HEK293 (cell line): Measurements from ENCODE around the gene SKAP1.

Source experiments
- GLIS1 ChIP-seq: fragments of 450-650 bp; formaldehyde crosslinking; IDR thresholded peaks from 2 replicates; pipeline ENCODE4 v1.5.1; 2016; ENCODE audit warnings: missing biosample characterization, missing genetic modification characterization
- KLF1 ChIP-seq: fragments of 450-650 bp; formaldehyde crosslinking; IDR thresholded peaks from 2 replicates; pipeline ENCODE4 v1.5.1; 2016; ENCODE audit warnings: missing biosample characterization, missing genetic modification characterization
- KLF9 ChIP-seq: fragments of 450-650 bp; formaldehyde crosslinking; IDR thresholded peaks from 2 replicates; pipeline ENCODE4 v1.5.1; 2016; ENCODE audit warnings: missing biosample characterization, missing genetic modification characterization, low read depth
- PRDM2 ChIP-seq: fragments of 450-650 bp; formaldehyde crosslinking; IDR thresholded peaks from 2 replicates; pipeline ENCODE4 v1.5.1; 2016; ENCODE audit warnings: missing biosample characterization, missing genetic modification characterization, borderline replicate concordance
- SCRT1 ChIP-seq: fragments of 450-650 bp; formaldehyde crosslinking; IDR thresholded peaks from 2 replicates; pipeline ENCODE4 v1.5.1; 2016; ENCODE audit warnings: missing biosample characterization, missing genetic modification characterization, borderline replicate concordance
- SP3 ChIP-seq: fragments of 450-650 bp; formaldehyde crosslinking; IDR thresholded peaks from 2 replicates; pipeline ENCODE4 v1.5.1; 2016; ENCODE audit warnings: missing biosample characterization, missing genetic modification characterization
- ZBTB26 ChIP-seq: fragments of 450-650 bp; formaldehyde crosslinking; optimal IDR thresholded peaks from 2 replicates; pipeline ENCODE3; 2016; ENCODE audit warnings: missing biosample characterization, mild to moderate bottlenecking, missing genetic modification characterization
- ZFHX2 ChIP-seq: fragments of 450-650 bp; formaldehyde crosslinking; conservative IDR thresholded peaks from 2 replicates; pipeline ENCODE4 v1.5.1; 2016; ENCODE audit warnings: missing biosample characterization, missing genetic modification characterization
- ZNF140 ChIP-seq: fragments of 450-650 bp; formaldehyde crosslinking; IDR thresholded peaks from 2 replicates; pipeline ENCODE4 v1.5.1; 2016; ENCODE audit warnings: missing biosample characterization, missing genetic modification characterization
- ZNF404 ChIP-seq: fragments of 450-650 bp; formaldehyde crosslinking; IDR thresholded peaks from 2 replicates; pipeline ENCODE4 v1.5.1; 2017; ENCODE audit warnings: missing biosample characterization, missing genetic modification characterization
- ZNF623 ChIP-seq: fragments of 450-650 bp; formaldehyde crosslinking; IDR thresholded peaks from 2 replicates; pipeline ENCODE4 v1.5.1; 2016; ENCODE audit warnings: missing biosample characterization, missing genetic modification characterization
- ZNF670 ChIP-seq: fragments of 450-650 bp; formaldehyde crosslinking; IDR thresholded peaks from 2 replicates; pipeline ENCODE4 v1.5.1; 2016; ENCODE audit warnings: missing biosample characterization, missing genetic modification characterization, low read depth
- ZNF76 ChIP-seq: fragments of 450-650 bp; formaldehyde crosslinking; IDR thresholded peaks from 2 replicates; pipeline ENCODE4; 2016; ENCODE audit warnings: low read depth, missing biosample characterization, missing genetic modification characterization, borderline replicate concordance
- ZSCAN5A ChIP-seq: fragments of 450-650 bp; formaldehyde crosslinking; IDR thresholded peaks from 2 replicates; pipeline ENCODE4 v1.5.1; 2016; ENCODE audit warnings: missing biosample characterization, missing genetic modification characterization
- TF ChIP-seq, protein P1 (sequence below): fragments of 450-650 bp; IDR thresholded peaks from 2 replicates; pipeline ENCODE4 v1.5.1; 2018; ENCODE audit warnings: missing biosample characterization, mild to moderate bottlenecking, missing genetic modification characterization
- TF ChIP-seq, protein P2 (sequence below): fragments of 450-650 bp; formaldehyde crosslinking; IDR thresholded peaks from 2 replicates; pipeline ENCODE4 v1.5.0; 2017; ENCODE audit warnings: missing biosample characterization, missing genetic modification characterization, borderline replicate concordance
- TF ChIP-seq, protein P3 (sequence below): fragments of 450-650 bp; formaldehyde crosslinking; conservative IDR thresholded peaks from 2 replicates; pipeline ENCODE4 v1.5.1; 2016; ENCODE audit warnings: low read depth, missing biosample characterization, missing genetic modification characterization
- TF ChIP-seq, protein P4 (sequence below): fragments of 450-650 bp; formaldehyde crosslinking; IDR thresholded peaks from 2 replicates; pipeline ENCODE4 v1.5.1; 2016; ENCODE audit warnings: missing biosample characterization, missing genetic modification characterization

SKAP1 gene

DNA sequence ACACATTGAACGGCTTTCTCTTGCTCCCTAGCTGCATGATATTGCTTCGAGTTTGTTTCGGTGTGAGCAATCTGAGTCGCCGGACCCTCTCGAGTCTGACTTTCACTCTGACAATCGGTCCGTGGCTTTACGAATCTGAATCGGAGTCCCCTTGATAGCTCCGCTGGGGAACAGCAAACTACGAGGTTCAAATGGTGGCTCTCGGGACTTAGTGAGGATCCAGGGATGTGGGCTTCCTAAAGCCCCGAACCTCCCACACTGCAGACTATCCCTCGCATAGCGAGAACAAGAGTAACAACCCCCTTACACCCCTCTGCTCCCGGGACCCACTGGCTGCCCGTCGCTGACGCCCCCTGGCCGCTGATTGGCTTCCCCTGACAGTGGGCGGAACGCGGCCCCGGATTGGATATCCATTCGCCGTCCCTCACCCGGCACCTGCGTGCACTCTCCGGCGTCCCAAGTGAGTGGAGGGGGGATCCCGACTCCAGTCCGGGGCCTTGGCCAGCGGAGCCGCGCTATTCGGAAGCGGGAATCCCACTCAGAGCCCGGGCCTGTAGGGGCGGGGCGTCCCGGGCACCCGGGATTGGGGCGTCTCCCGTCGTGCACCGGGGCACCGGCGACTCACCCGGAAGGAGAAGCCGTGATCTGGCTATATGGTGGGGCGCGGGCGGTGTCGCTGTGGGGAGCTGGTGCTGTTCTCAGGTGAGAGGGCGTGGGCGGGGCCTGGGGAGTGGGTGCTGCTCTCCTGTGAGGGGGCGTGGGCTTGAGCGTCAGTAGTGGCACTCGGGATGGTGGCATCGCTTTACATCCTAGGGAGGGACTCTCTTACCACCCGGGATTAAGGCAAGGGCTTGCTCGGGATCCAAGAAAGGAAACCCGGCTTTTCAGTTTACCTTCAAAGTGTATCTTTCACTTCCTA is 322.6 kb downstream of the SKAP1 start, which contains the start of gene SNX11 (continued):
- TF ChIP-seq, protein P1, sequence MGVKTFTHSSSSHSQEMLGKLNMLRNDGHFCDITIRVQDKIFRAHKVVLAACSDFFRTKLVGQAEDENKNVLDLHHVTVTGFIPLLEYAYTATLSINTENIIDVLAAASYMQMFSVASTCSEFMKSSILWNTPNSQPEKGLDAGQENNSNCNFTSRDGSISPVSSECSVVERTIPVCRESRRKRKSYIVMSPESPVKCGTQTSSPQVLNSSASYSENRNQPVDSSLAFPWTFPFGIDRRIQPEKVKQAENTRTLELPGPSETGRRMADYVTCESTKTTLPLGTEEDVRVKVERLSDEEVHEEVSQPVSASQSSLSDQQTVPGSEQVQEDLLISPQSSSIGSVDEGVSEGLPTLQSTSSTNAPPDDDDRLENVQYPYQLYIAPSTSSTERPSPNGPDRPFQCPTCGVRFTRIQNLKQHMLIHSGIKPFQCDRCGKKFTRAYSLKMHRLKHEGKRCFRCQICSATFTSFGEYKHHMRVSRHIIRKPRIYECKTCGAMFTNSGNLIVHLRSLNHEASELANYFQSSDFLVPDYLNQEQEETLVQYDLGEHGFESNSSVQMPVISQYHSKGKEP (tag by site-specific recombination) = no peak
- TF ChIP-seq, protein P2, sequence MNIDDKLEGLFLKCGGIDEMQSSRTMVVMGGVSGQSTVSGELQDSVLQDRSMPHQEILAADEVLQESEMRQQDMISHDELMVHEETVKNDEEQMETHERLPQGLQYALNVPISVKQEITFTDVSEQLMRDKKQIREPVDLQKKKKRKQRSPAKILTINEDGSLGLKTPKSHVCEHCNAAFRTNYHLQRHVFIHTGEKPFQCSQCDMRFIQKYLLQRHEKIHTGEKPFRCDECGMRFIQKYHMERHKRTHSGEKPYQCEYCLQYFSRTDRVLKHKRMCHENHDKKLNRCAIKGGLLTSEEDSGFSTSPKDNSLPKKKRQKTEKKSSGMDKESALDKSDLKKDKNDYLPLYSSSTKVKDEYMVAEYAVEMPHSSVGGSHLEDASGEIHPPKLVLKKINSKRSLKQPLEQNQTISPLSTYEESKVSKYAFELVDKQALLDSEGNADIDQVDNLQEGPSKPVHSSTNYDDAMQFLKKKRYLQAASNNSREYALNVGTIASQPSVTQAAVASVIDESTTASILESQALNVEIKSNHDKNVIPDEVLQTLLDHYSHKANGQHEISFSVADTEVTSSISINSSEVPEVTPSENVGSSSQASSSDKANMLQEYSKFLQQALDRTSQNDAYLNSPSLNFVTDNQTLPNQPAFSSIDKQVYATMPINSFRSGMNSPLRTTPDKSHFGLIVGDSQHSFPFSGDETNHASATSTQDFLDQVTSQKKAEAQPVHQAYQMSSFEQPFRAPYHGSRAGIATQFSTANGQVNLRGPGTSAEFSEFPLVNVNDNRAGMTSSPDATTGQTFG (tag by site-specific recombination) = no peak
- TF ChIP-seq ZNF623 (tag by site-specific recombination) = no peak
- no peak for TF ChIP-seq ZNF670 (tag by site-specific recombination)
- peak; percentile 88 for TF ChIP-seq KLF1 (tag by site-specific recombination)
- TF ChIP-seq SP3 = peak; percentile 96
- peak; percentile 97 for TF ChIP-seq ZFHX2 (tag by site-specific recombination)
- TF ChIP-seq, protein P3, sequence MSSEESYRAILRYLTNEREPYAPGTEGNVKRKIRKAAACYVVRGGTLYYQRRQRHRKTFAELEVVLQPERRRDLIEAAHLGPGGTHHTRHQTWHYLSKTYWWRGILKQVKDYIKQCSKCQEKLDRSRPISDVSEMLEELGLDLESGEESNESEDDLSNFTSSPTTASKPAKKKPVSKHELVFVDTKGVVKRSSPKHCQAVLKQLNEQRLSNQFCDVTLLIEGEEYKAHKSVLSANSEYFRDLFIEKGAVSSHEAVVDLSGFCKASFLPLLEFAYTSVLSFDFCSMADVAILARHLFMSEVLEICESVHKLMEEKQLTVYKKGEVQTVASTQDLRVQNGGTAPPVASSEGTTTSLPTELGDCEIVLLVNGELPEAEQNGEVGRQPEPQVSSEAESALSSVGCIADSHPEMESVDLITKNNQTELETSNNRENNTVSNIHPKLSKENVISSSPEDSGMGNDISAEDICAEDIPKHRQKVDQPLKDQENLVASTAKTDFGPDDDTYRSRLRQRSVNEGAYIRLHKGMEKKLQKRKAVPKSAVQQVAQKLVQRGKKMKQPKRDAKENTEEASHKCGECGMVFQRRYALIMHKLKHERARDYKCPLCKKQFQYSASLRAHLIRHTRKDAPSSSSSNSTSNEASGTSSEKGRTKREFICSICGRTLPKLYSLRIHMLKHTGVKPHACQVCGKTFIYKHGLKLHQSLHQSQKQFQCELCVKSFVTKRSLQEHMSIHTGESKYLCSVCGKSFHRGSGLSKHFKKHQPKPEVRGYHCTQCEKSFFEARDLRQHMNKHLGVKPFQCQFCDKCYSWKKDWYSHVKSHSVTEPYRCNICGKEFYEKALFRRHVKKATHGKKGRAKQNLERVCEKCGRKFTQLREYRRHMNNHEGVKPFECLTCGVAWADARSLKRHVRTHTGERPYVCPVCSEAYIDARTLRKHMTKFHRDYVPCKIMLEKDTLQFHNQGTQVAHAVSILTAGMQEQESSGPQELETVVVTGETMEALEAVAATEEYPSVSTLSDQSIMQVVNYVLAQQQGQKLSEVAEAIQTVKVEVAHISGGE = peak; percentile 80
- no peak for TF ChIP-seq ZNF140 (tag by site-specific recombination)
- TF ChIP-seq PRDM2 (tag by site-specific recombination) = no peak
- peak; percentile 59 for TF ChIP-seq GLIS1
- peak; percentile 95 for TF ChIP-seq KLF9 (tag by site-specific recombination)
- peak; percentile 90 for TF ChIP-seq ZBTB26 (tag by site-specific recombination)
- peak; percentile 93 for TF ChIP-seq ZNF76 (tag by site-specific recombination)
- TF ChIP-seq, protein P4, sequence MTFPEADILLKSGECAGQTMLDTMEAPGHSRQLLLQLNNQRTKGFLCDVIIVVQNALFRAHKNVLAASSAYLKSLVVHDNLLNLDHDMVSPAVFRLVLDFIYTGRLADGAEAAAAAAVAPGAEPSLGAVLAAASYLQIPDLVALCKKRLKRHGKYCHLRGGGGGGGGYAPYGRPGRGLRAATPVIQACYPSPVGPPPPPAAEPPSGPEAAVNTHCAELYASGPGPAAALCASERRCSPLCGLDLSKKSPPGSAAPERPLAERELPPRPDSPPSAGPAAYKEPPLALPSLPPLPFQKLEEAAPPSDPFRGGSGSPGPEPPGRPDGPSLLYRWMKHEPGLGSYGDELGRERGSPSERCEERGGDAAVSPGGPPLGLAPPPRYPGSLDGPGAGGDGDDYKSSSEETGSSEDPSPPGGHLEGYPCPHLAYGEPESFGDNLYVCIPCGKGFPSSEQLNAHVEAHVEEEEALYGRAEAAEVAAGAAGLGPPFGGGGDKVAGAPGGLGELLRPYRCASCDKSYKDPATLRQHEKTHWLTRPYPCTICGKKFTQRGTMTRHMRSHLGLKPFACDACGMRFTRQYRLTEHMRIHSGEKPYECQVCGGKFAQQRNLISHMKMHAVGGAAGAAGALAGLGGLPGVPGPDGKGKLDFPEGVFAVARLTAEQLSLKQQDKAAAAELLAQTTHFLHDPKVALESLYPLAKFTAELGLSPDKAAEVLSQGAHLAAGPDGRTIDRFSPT (tag by site-specific recombination) = peak; percentile 56; the same call in 1 of the 2 replicates
- no peak for TF ChIP-seq ZSCAN5A (tag by site-specific recombination)
- no peak for TF ChIP-seq ZNF404
- no peak for TF ChIP-seq SCRT1 (tag by site-specific recombination)
